Mesenchymal stem cell (in vitro differentiated cells and primary cell): ENCODE measurements around the gene PXDN.

Experiments used
- DNase-seq: peaks from one replicate; pipeline ENCODE4 v3.0.0-alpha.2; 2013
- H2AFZ ChIP-seq: one replicate; pipeline ENCODE4 v1.6.1; 2013; ENCODE audit warnings: low read depth, mild to moderate bottlenecking, control low read depth, inconsistent platforms, low read length, moderate library complexity
- H2AK5ac ChIP-seq: 2 replicates; pipeline ENCODE4 v1.6.1; 2013; ENCODE audit warnings: low read length, moderate library complexity, mild to moderate bottlenecking, inconsistent platforms; ENCODE audit not compliant: severe bottlenecking
- H2BK120ac ChIP-seq: one replicate; pipeline ENCODE4 v1.6.1; 2013; ENCODE audit warnings: low read depth, mild to moderate bottlenecking, inconsistent platforms, low read length, moderate library complexity
- H2BK12ac ChIP-seq, 2 experiments: one replicate each; pipeline ENCODE4 v1.6.1; 2013; ENCODE audit warnings: inconsistent platforms in 2 of 2, low read length in 2 of 2, mild to moderate bottlenecking in 2 of 2, moderate library complexity in 2 of 2, control low read depth in 1 of 2
- H2BK15ac ChIP-seq: one replicate; pipeline ENCODE4 v1.6.1; 2013; ENCODE audit warnings: mild to moderate bottlenecking, low read depth, inconsistent platforms; ENCODE audit not compliant: poor library complexity, severe bottlenecking
- H2BK5ac ChIP-seq: 2 replicates; pipeline ENCODE4 v1.6.1; 2013; ENCODE audit warnings: low read depth, mild to moderate bottlenecking, low read length, control low read depth, inconsistent platforms; ENCODE audit not compliant: poor library complexity, severe bottlenecking
- H3K14ac ChIP-seq, 2 experiments: one replicate each; pipeline ENCODE4 v1.6.1; 2013; ENCODE audit warnings: inconsistent platforms in 2 of 2, low read length in 2 of 2, control low read depth in 1 of 2, mild to moderate bottlenecking in 1 of 2, moderate library complexity in 1 of 2
- H3K18ac ChIP-seq, 2 experiments: one replicate each; pipeline ENCODE4 v1.6.1; 2013; ENCODE audit warnings: inconsistent platforms in 2 of 2, low read length in 2 of 2, control low read depth in 1 of 2, low read depth in 1 of 2, mild to moderate bottlenecking in 1 of 2
- H3K23ac ChIP-seq, 2 experiments: one replicate each; pipeline ENCODE4 v1.6.1; 2013; ENCODE audit warnings: inconsistent platforms in 2 of 2, low read length in 2 of 2, mild to moderate bottlenecking in 2 of 2, moderate library complexity in 2 of 2, control low read depth in 1 of 2
- H3K27ac ChIP-seq: 2 replicates; pipeline ENCODE4 v1.5.1; 2013; ENCODE audit warnings: mild to moderate bottlenecking, moderate library complexity, low read length, control low read depth, inconsistent platforms; ENCODE audit not compliant: poor library complexity, severe bottlenecking
- H3K27me3 ChIP-seq, 2 experiments: 2 replicates each; pipeline versions ENCODE4 v1.6.1 to v1.7.0; 2013; ENCODE audit warnings: low read length in 2 of 2, mild to moderate bottlenecking in 2 of 2, moderate library complexity in 2 of 2, control low read depth in 1 of 2, inconsistent platforms in 1 of 2; ENCODE audit not compliant: control insufficient read depth in 1 of 2, insufficient read depth in 1 of 2
- H3K36me3 ChIP-seq, 2 experiments: 2 replicates each; pipeline versions ENCODE4 v1.6.1 to v1.7.0; 2013; ENCODE audit warnings: low read length in 2 of 2, control low read depth in 1 of 2, inconsistent platforms in 1 of 2, low read depth in 1 of 2, mild to moderate bottlenecking in 1 of 2; ENCODE audit not compliant: insufficient read depth in 2 of 2, control insufficient read depth in 1 of 2
- H3K4ac ChIP-seq, 2 experiments: one replicate each; pipeline ENCODE4 v1.6.1; 2013; ENCODE audit warnings: inconsistent platforms in 2 of 2, low read length in 2 of 2, mild to moderate bottlenecking in 2 of 2, moderate library complexity in 2 of 2, control low read depth in 1 of 2, low read depth in 1 of 2
- H3K4me1 ChIP-seq: 2 replicates; pipeline ENCODE4 v1.6.1; 2013; ENCODE audit warnings: low read depth, low read length, control low read depth; ENCODE audit not compliant: control insufficient read depth, insufficient read depth
- H3K4me2 ChIP-seq: 2 replicates; pipeline ENCODE4 v1.6.1; 2013; ENCODE audit warnings: low read length, mild to moderate bottlenecking, inconsistent platforms; ENCODE audit not compliant: poor library complexity, severe bottlenecking
- H3K4me3 ChIP-seq, 2 experiments: 2 replicates each; pipeline versions ENCODE4 v1.5.1 to v1.7.0; 2013; ENCODE audit warnings: low read length in 2 of 2, mild to moderate bottlenecking in 2 of 2, control low read depth in 1 of 2, low read depth in 1 of 2; ENCODE audit not compliant: insufficient read depth in 1 of 2
- H3K79me1 ChIP-seq: replicated peaks from 2 replicates; pipeline ENCODE4 v1.6.1; 2013; ENCODE audit warnings: mild to moderate bottlenecking, control low read depth, low read length, inconsistent platforms; ENCODE audit not compliant: poor library complexity, severe bottlenecking
- H3K9ac ChIP-seq: 2 replicates; pipeline ENCODE4 v1.7.0; 2013; ENCODE audit warnings: mild to moderate bottlenecking, low read length, moderate library complexity
- H3K9me3 ChIP-seq: 2 replicates; pipeline ENCODE4 v1.7.0; 2013; ENCODE audit warnings: mild to moderate bottlenecking, low read length; ENCODE audit not compliant: control insufficient read depth
- H4K8ac ChIP-seq: one replicate; pipeline ENCODE4 v1.6.1; 2013; ENCODE audit warnings: inconsistent platforms, mild to moderate bottlenecking, low read length, moderate library complexity
- H4K91ac ChIP-seq: one replicate; pipeline ENCODE4 v1.6.1; 2013; ENCODE audit warnings: mild to moderate bottlenecking, low read length, inconsistent platforms
- WGBS: methylation state at CpG from one replicate; pipeline ENCODE4 v1.1.7; 2013; ENCODE audit warnings: mixed read lengths; 5-methylcytosine and 5-hydroxymethylcytosine counted together

The PXDN gene

GRCh38 chr2:1722692-1723091 is 21.6 kb downstream of the PXDN start:
- H3K9me3 ChIP-seq, result no peaks in the 10 kb centered on the region
- no peak overlapping the region for H3K4me2 ChIP-seq
- H4K8ac ChIP-seq, result no peak overlapping the region
- peak overlapping the region in 1 of 2 experiments; percentile 14 for H3K14ac ChIP-seq
- no peaks in the 10 kb centered on the region for H3K79me1 ChIP-seq
- H2AFZ ChIP-seq, result no peak overlapping the region
- WGBS, result 98% methylated on average over 3 of the region's 3 CpGs
- peak overlapping the region; percentile 88 for H3K9ac ChIP-seq
- peaks cover 38% of the 10 kb centered on the region for H3K4me1 ChIP-seq
- H3K27ac ChIP-seq, result peak overlapping the region; percentile 78
- peaks cover 0 to 19% of the 10 kb centered on the region in 2 experiments for H3K36me3 ChIP-seq
- H2BK5ac ChIP-seq, result no peak overlapping the region
- H2BK12ac ChIP-seq, result peak overlapping the region; percentile 4 to 23
- no peak overlapping the region for H3K4me3 ChIP-seq
- no peak overlapping the region for H2BK15ac ChIP-seq
- no peaks in the 10 kb centered on the region for H3K27me3 ChIP-seq
- peak overlapping the region; percentile 83 for H4K91ac ChIP-seq
- H3K4ac ChIP-seq, result no peak overlapping the region
- DNase-seq, result no peak
- peak overlapping the region; percentile 6 to 26 for H3K18ac ChIP-seq
- no peak overlapping the region for H2BK120ac ChIP-seq
- H3K23ac ChIP-seq, result no peak overlapping the region
- H2AK5ac ChIP-seq, result peak overlapping the region; percentile 1

GRCh38 chr2:1721706-1722646 is 22.3 kb downstream of the PXDN start:
- peak overlapping the region; percentile 63 for H4K8ac ChIP-seq
- no peak overlapping the region for H2BK15ac ChIP-seq
- WGBS, result 63% methylated on average over 12 of the region's 16 CpGs
- H3K9ac ChIP-seq, result peak overlapping the region; percentile 88
- no peaks in the 10 kb centered on the region for H3K79me1 ChIP-seq
- no peaks in the 10 kb centered on the region for H3K9me3 ChIP-seq
- H3K14ac ChIP-seq, result peak overlapping the region in 1 of 2 experiments; percentile 19
- peak overlapping the region; percentile 49 to 60 for H3K4ac ChIP-seq
- no peak overlapping the region for H3K4me2 ChIP-seq
- H2AK5ac ChIP-seq, result peak overlapping the region; percentile 45
- H2AFZ ChIP-seq, result no peak overlapping the region
- peak overlapping the region; percentile 15 for H2BK120ac ChIP-seq
- H3K18ac ChIP-seq, result peak overlapping the region; percentile 15 to 92
- peak overlapping the region; percentile 27 to 81 for H2BK12ac ChIP-seq
- no peak overlapping the region for H3K23ac ChIP-seq
- peak overlapping the region; percentile 75 for H4K91ac ChIP-seq
- H3K4me3 ChIP-seq, result peak overlapping the region in 1 of 2 experiments; percentile 43
- peak; percentile 93 for DNase-seq
- H3K27me3 ChIP-seq, result no peaks in the 10 kb centered on the region
- peaks cover 34% of the 10 kb centered on the region for H3K4me1 ChIP-seq
- H3K36me3 ChIP-seq, result peaks cover 0 to 18% of the 10 kb centered on the region in 2 experiments
- H3K27ac ChIP-seq, result peak overlapping the region; percentile 78
- H2BK5ac ChIP-seq, result no peak overlapping the region

GRCh38 chr2:1718339-1719220 is 25.7 kb downstream of the PXDN start:
- Histone ChIP-seq H3K23ac (peak overlapping the region in 1 of 2 experiments; percentile 92), H2BK15ac (peak overlapping the region; percentile 29), H2AFZ (no peak overlapping the region), H3K27ac (no peak overlapping the region), H3K27me3 (no peaks in the 10 kb centered on the region), H3K4ac (peak overlapping the region in 1 of 2 experiments; percentile 25), H2BK5ac (no peak overlapping the region), H2AK5ac (peak overlapping the region; percentile 19), H4K91ac (peak overlapping the region; percentile 70), H2BK12ac (peak overlapping the region; percentile 46 to 80), H3K14ac (peak overlapping the region in 1 of 2 experiments; percentile 30), H3K9me3 (no peaks in the 10 kb centered on the region), H3K4me2 (no peak overlapping the region), H3K4me1 (peaks cover 51% of the 10 kb centered on the region), H3K36me3 (peaks cover 0 to 35% of the 10 kb centered on the region in 2 experiments), H3K79me1 (no peaks in the 10 kb centered on the region), H3K9ac (no peak overlapping the region), H3K18ac (peak overlapping the region; percentile 55 to 81), H4K8ac (peak overlapping the region; percentile 19), H3K4me3 (no peak overlapping the region), H2BK120ac (no peak overlapping the region)
- DNase-seq, result no peak
- WGBS, result 96% methylated on average over 23 of the region's 23 CpGs
